Mesothelial cell of epicardium (in vitro differentiated cells): ENCODE measurements around the gene CD68. TPM values are rescaled to one million over a fixed set of nuclear protein-coding genes. Genes with fewer than 3 reads are reported as not detected.
"Not testable (repeated sequence)": the region's sequence is repeated elsewhere in the genome, so short reads cannot be mapped to it uniquely, and the experiment has no call there.

ENCODE experiments used
- DNase-seq, 2 experiments: peaks; one replicate each; pipeline ENCODE4 v3.0.0; 2021; ENCODE audit warnings: low spot score in 2 of 2; ENCODE audit not compliant: unreplicated experiment in 2 of 2
- H3K27ac Mint-ChIP-seq: 2 replicates; pipeline ENCODE4 v1.8.0; 2021; ENCODE audit warnings: mixed read lengths
- H3K27me3 Mint-ChIP-seq: 2 replicates; pipeline ENCODE4 v1.8.0; 2021; ENCODE audit warnings: low read depth, mixed read lengths
- H3K36me3 Mint-ChIP-seq: 2 replicates; pipeline ENCODE4 v1.8.0; 2021; ENCODE audit warnings: mixed read lengths
- H3K4me1 Mint-ChIP-seq: 2 replicates; pipeline ENCODE4 v1.8.0; 2021; ENCODE audit warnings: mixed read lengths
- H3K4me3 Mint-ChIP-seq: 2 replicates; pipeline ENCODE4 v1.8.0; 2021; ENCODE audit warnings: mild to moderate bottlenecking, moderate library complexity, mixed read lengths
- H3K9me3 Mint-ChIP-seq: 2 replicates; pipeline ENCODE4 v1.8.0; 2021; ENCODE audit warnings: mixed read lengths
- CTCF ChIP-seq: fragments of 200-600 bp; sonication (generic); IDR thresholded peaks from one replicate; pipeline ENCODE4 v1.5.0; 2021; ENCODE audit warnings: antibody characterized with exemption; ENCODE audit not compliant: unreplicated experiment
- total RNA-seq: library from RNA; stranded (reverse); gene quantifications from 3 replicates; pipeline ENCODE4 v1.2.1, GENCODE V29; 2021

The CD68 gene
- total RNA-seq, 1 donor from 2014 or later: 0.78 TPM

- Mint-ChIP-seq H3K4me1 (peaks cover 19% of the 10 kb centered on the region), H3K27ac (peak overlapping the region; percentile 93), H3K27me3 (no peaks in the 10 kb centered on the region), H3K4me3 (peak overlapping the region; percentile 2), H3K36me3 (peaks cover 38% of the 10 kb centered on the region), H3K9me3 (no peaks in the 10 kb centered on the region)
- no peak for DNase-seq
- no peak for TF ChIP-seq CTCF
Measured at GRCh38 chr17:7590743-7591142, 11.3 kb downstream of the CD68 start.

GRCh38 chr17:7591596-7591995, 12.2 kb downstream of the CD68 start:
- Mint-ChIP-seq H3K27ac (peak overlapping the region; percentile 93), H3K36me3 (peaks cover 42% of the 10 kb centered on the region), H3K9me3 (no peaks in the 10 kb centered on the region), H3K4me3 (no peak overlapping the region), H3K4me1 (peaks cover 18% of the 10 kb centered on the region), H3K27me3 (no peaks in the 10 kb centered on the region)
- DNase-seq: no peak
- no peak for TF ChIP-seq CTCF

GRCh38 chr17:7592422-7593021, 13.1 kb downstream of the CD68 start:
- H3K9me3 Mint-ChIP-seq: no peaks in the 10 kb centered on the region
- H3K27me3 Mint-ChIP-seq: no peaks in the 10 kb centered on the region
- H3K27ac Mint-ChIP-seq: no peak overlapping the region
- peaks cover 18% of the 10 kb centered on the region for H3K4me1 Mint-ChIP-seq
- peaks cover 43% of the 10 kb centered on the region for H3K36me3 Mint-ChIP-seq
- H3K4me3 Mint-ChIP-seq: no peak overlapping the region
- DNase-seq: no peak
- TF ChIP-seq CTCF: no peak

- Mint-ChIP-seq H3K9me3 (no peaks in the 10 kb centered on the region), H3K27ac (peak overlapping the region; percentile 11), H3K4me1 (peaks cover 13% of the 10 kb centered on the region), H3K27me3 (no peaks in the 10 kb centered on the region), H3K4me3 (no peak overlapping the region), H3K36me3 (peaks cover 42% of the 10 kb centered on the region)
- DNase-seq: no peak
- no peak for TF ChIP-seq CTCF
Measured at GRCh38 chr17:7593296-7593695, 13.9 kb downstream of the CD68 start.

- not testable (repeated sequence) for DNase-seq, H3K27ac Mint-ChIP-seq, H3K4me1 Mint-ChIP-seq, H3K9me3 Mint-ChIP-seq, H3K4me3 Mint-ChIP-seq, H3K27me3 Mint-ChIP-seq
- peaks cover 50% of the 10 kb centered on the region for H3K36me3 Mint-ChIP-seq
Measured at GRCh38 chr17:7597561-7597960, 18.1 kb downstream of the CD68 start.

GRCh38 chr17:7606280-7606679, 26.8 kb downstream of the CD68 start:
- H3K36me3 Mint-ChIP-seq: peaks cover 29% of the 10 kb centered on the region
- H3K27me3 Mint-ChIP-seq: no peaks in the 10 kb centered on the region
- no peak for DNase-seq
- no peak overlapping the region for H3K4me3 Mint-ChIP-seq
- peaks cover 8% of the 10 kb centered on the region for H3K4me1 Mint-ChIP-seq
- no peak for TF ChIP-seq CTCF
- no peak overlapping the region for H3K27ac Mint-ChIP-seq
- H3K9me3 Mint-ChIP-seq: no peaks in the 10 kb centered on the region
